ENCODE measurements around the gene ACKR2. TPM values are rescaled to one million over a fixed set of nuclear protein-coding genes. Genes with fewer than 3 reads are reported as not detected.

The ACKR2 gene
- total RNA-seq, 1 donor from 2014 or later = 7.9 TPM

- no peak for TF ChIP-seq POLR2A (IDR thresholded peaks at IDR 0.05)
- no peak for TF ChIP-seq CTCF (IDR thresholded peaks at IDR 0.05)
- TF ChIP-seq POLR2AphosphoS5 (IDR thresholded peaks at IDR 0.05; ENCODE audit: insufficient read depth in 1 of 2, low read depth in 1 of 2) = no peak
- peak overlapping the region; percentile 27 for H3K27ac ChIP-seq
- no peak for DNase-seq (ENCODE audit: extremely low spot score in 2 of 2)
These were observed 34.6 kb downstream of the ACKR2 start for GRCh38 chr3:42843713-42844411.

GRCh38 chr3:42844412-42844713, 35.1 kb downstream of the ACKR2 start:
- Histone ChIP-seq H3K4me3 (no peak overlapping the region), H3K36me3 (no peaks in the 10 kb centered on the region), H3K9me3 (no peaks in the 10 kb centered on the region), H3K4me1 (peaks cover 11% of the 10 kb centered on the region), H3K27ac (peak overlapping the region; percentile 27), H3K27me3 (no peaks in the 10 kb centered on the region)
- TF ChIP-seq POLR2A (IDR thresholded peaks at IDR 0.05) (no peak), CTCF (IDR thresholded peaks at IDR 0.05) (no peak), POLR2AphosphoS5 (IDR thresholded peaks at IDR 0.05; ENCODE audit: insufficient read depth in 1 of 2, low read depth in 1 of 2) (no peak)
- DNase-seq (ENCODE audit: extremely low spot score in 2 of 2) = no peak
- intact Hi-C loops (cut with DNase I) = loop anchor here (10.0 kb wide), 1 partner anchor 60 kb away; no protein-coding TSS in a partner anchor

More at GRCh38 chr3:42843713-42844411, 34.6 kb downstream of the ACKR2 start:
- Histone ChIP-seq H3K4me3 (no peak overlapping the region), H3K4me1 (peaks cover 11% of the 10 kb centered on the region), H3K36me3 (no peaks in the 10 kb centered on the region), H3K9me3 (no peaks in the 10 kb centered on the region), H3K27me3 (no peaks in the 10 kb centered on the region)
- intact Hi-C loops (cut with DNase I) = loop anchor here (10.0 kb wide), 1 partner anchor 59 kb away; no protein-coding TSS in a partner anchor

GRCh38 chr3:42844815-42845214, 35.6 kb downstream of the ACKR2 start:
- intact Hi-C loops (cut with DNase I) = loop anchor here (10.0 kb wide), 1 partner anchor 60 kb away; no protein-coding TSS in a partner anchor
- Histone ChIP-seq H3K4me1 (peaks cover 11% of the 10 kb centered on the region), H3K27ac (peak overlapping the region; percentile 27)

GRCh38 chr3:42846685-42847522, 37.7 kb downstream of the ACKR2 start:
- intact Hi-C loops (cut with DNase I) = loop anchor here (10.0 kb wide), 1 partner anchor 62 kb away; no protein-coding TSS in a partner anchor
- Histone ChIP-seq H3K27me3 (no peaks in the 10 kb centered on the region), H3K27ac (peak overlapping the region; percentile 59), H3K4me1 (peaks cover 11% of the 10 kb centered on the region), H3K4me3 (no peak overlapping the region), H3K36me3 (no peaks in the 10 kb centered on the region), H3K9me3 (no peaks in the 10 kb centered on the region)
- TF ChIP-seq POLR2AphosphoS5 (IDR thresholded peaks at IDR 0.05; ENCODE audit: insufficient read depth in 1 of 2, low read depth in 1 of 2) = no peak
- TF ChIP-seq CTCF (IDR thresholded peaks at IDR 0.05) = no peak
- DNase-seq (ENCODE audit: extremely low spot score in 2 of 2) = no peak

More at GRCh38 chr3:42844815-42845214, 35.6 kb downstream of the ACKR2 start:
- Histone ChIP-seq H3K36me3 (no peaks in the 10 kb centered on the region), H3K9me3 (no peaks in the 10 kb centered on the region), H3K27me3 (no peaks in the 10 kb centered on the region), H3K4me3 (no peak overlapping the region)
- no peak for DNase-seq (ENCODE audit: extremely low spot score in 2 of 2)
- TF ChIP-seq POLR2AphosphoS5 (IDR thresholded peaks at IDR 0.05; ENCODE audit: insufficient read depth in 1 of 2, low read depth in 1 of 2) (no peak), CTCF (IDR thresholded peaks at IDR 0.05) (no peak), POLR2A (IDR thresholded peaks at IDR 0.05) (no peak)
